Neural cell (in vitro differentiated cells): Measurements from ENCODE around the gene PRM1. TPM values are rescaled to one million over a fixed set of nuclear protein-coding genes. Genes with fewer than 3 reads are reported as not detected.

ENCODE experiments used
- H2AFZ ChIP-seq: fragments of 200-600, 300-800 bp; sonication (generic), shearing (Covaris generic); 2 replicates; pipeline ENCODE4 v1.6.0; 2014; ENCODE audit warnings: low read depth, mild to moderate bottlenecking, antibody characterized with exemption, low read length, moderate library complexity
- H3F3A ChIP-seq: fragments of 200-600 bp; shearing (Covaris generic); 2 replicates; pipeline ENCODE4 v1.6.1; 2016; ENCODE audit warnings: mild to moderate bottlenecking, moderate library complexity, mixed read lengths, antibody characterized with exemption, low read length; ENCODE audit not compliant: insufficient read depth, poor library complexity, severe bottlenecking
- H3K27ac ChIP-seq: fragments of 200-600, 300-800 bp; sonication (generic), shearing (Covaris generic); 2 replicates; pipeline ENCODE4 v1.5.1; 2014; ENCODE audit warnings: mild to moderate bottlenecking, low read length, moderate library complexity
- H3K27me3 ChIP-seq: fragments of 300-800, 200-600 bp; sonication (generic), shearing (Covaris generic); 2 replicates; pipeline ENCODE4 v1.6.0; 2014; ENCODE audit warnings: mild to moderate bottlenecking, low read depth, low read length, moderate library complexity; ENCODE audit not compliant: insufficient read depth
- H3K36me3 ChIP-seq: fragments of 300-800, 200-600 bp; sonication (generic), shearing (Covaris generic); 2 replicates; pipeline ENCODE4 v1.5.1; 2014; ENCODE audit warnings: mild to moderate bottlenecking, antibody characterized with exemption, low read length, moderate library complexity; ENCODE audit not compliant: insufficient read depth
- H3K4me2 ChIP-seq: fragments of 300-800, 200-600 bp; sonication (generic), shearing (Covaris generic); 2 replicates; pipeline ENCODE4 v1.6.0; 2014; ENCODE audit warnings: mild to moderate bottlenecking, low read length
- H3K4me3 ChIP-seq: fragments of 300-800, 200-600 bp; sonication (generic), shearing (Covaris generic); 2 replicates; pipeline ENCODE4 v1.5.1; 2014; ENCODE audit warnings: mild to moderate bottlenecking, low read length, moderate library complexity
- H3K79me2 ChIP-seq: fragments of 200-600 bp; shearing (Covaris generic); replicated peaks from 2 replicates; pipeline ENCODE4 v1.6.0; 2014; ENCODE audit warnings: mild to moderate bottlenecking, low read length, moderate library complexity; ENCODE audit not compliant: insufficient read depth
- H3K9ac ChIP-seq: fragments of 300-800, 200-600 bp; sonication (generic), shearing (Covaris generic); 2 replicates; pipeline ENCODE4 v1.6.1; 2016; ENCODE audit warnings: mild to moderate bottlenecking, low read length, mixed read lengths
- H3K9me2 ChIP-seq: fragments of 200-600 bp; shearing (Covaris generic); 2 replicates; pipeline ENCODE4 v1.6.1; 2016; ENCODE audit warnings: mild to moderate bottlenecking, low read length, mixed read lengths; ENCODE audit not compliant: insufficient read depth
- H3K9me3 ChIP-seq: fragments of 200-600, 300-800 bp; sonication (generic), shearing (Covaris generic); 2 replicates; pipeline ENCODE4 v1.6.1; 2016; ENCODE audit warnings: mild to moderate bottlenecking, mixed run types, low read length, moderate library complexity, mixed read lengths
- H4K20me1 ChIP-seq: fragments of 200-600 bp; shearing (Covaris generic); 2 replicates; pipeline ENCODE4 v1.6.1; 2016; ENCODE audit warnings: mild to moderate bottlenecking, mixed run types; ENCODE audit not compliant: insufficient read depth
- CTCF ChIP-seq: fragments of 450-650 bp; IDR thresholded peaks from 2 replicates; pipeline ENCODE4 v1.5.1; 2014; ENCODE audit warnings: antibody characterized with exemption, mild to moderate bottlenecking, moderate library complexity; ENCODE audit not compliant: poor library complexity, severe bottlenecking
- EP300 ChIP-seq: fragments of 450-650 bp; conservative IDR thresholded peaks from 2 replicates; pipeline ENCODE4 v1.6.1; 2014; ENCODE audit warnings: antibody characterized with exemption, mild to moderate bottlenecking, moderate library complexity; ENCODE audit not compliant: poor library complexity, severe bottlenecking
- EZH2 ChIP-seq: fragments of 200-600, 300-800 bp; shearing (Covaris generic), sonication (generic); IDR thresholded peaks from 2 replicates; pipeline ENCODE4 v1.6.1; 2014; ENCODE audit warnings: antibody characterized with exemption, low read length, borderline replicate concordance, mild to moderate bottlenecking; ENCODE audit not compliant: insufficient read depth, poor library complexity, severe bottlenecking
- MXI1 ChIP-seq: fragments of 450-650 bp; conservative IDR thresholded peaks from 2 replicates; pipeline ENCODE4 v1.6.1; 2014; ENCODE audit warnings: antibody characterized with exemption, mild to moderate bottlenecking; ENCODE audit not compliant: poor library complexity, severe bottlenecking
- POLR2AphosphoS5 ChIP-seq: IDR thresholded peaks from 2 replicates; pipeline ENCODE4 v1.6.1; 2012
- RAD21 ChIP-seq: fragments of 450-650 bp; conservative IDR thresholded peaks from 2 replicates; pipeline ENCODE4 v1.6.1; 2014; ENCODE audit warnings: antibody characterized with exemption, mild to moderate bottlenecking, moderate library complexity
- REST ChIP-seq: IDR thresholded peaks from 2 replicates; pipeline ENCODE4 v1.6.1; 2012; ENCODE audit warnings: borderline replicate concordance
- SMC3 ChIP-seq: fragments of 450-650 bp; conservative IDR thresholded peaks from 2 replicates; pipeline ENCODE4 v1.6.1; 2014; ENCODE audit warnings: antibody characterized with exemption, mild to moderate bottlenecking, moderate library complexity; ENCODE audit not compliant: poor library complexity
- TAF1 ChIP-seq: IDR thresholded peaks from 2 replicates; pipeline ENCODE4 v1.6.1; 2012; ENCODE audit warnings: low read depth
- polyA plus RNA-seq: library from polyadenylated mRNA; depleted of rRNA; stranded (reverse); fragments of >200 nt; gene quantifications from 2 replicates; pipeline ENCODE4 v1.2.3, GENCODE V29; 2014

The PRM1 gene
- polyA plus RNA-seq, 1 donor from 2014 or later = not detected

GRCh38 chr16:11312718-11313492 is 31.8 kb upstream of the PRM1 start:
- no peaks in the 10 kb centered on the region for H3K9me3 ChIP-seq
- H3K4me3 ChIP-seq = no peak overlapping the region
- no peaks in the 10 kb centered on the region for H3K36me3 ChIP-seq
- H3K9me2 ChIP-seq = no peaks in the 10 kb centered on the region
- H3K79me2 ChIP-seq = no peaks in the 10 kb centered on the region
- no peak overlapping the region for H3K27ac ChIP-seq
- no peaks in the 10 kb centered on the region for H4K20me1 ChIP-seq
- H3K9ac ChIP-seq = no peak overlapping the region
- H2AFZ ChIP-seq = no peak overlapping the region
- TF ChIP-seq RAD21 = no peak
- H3F3A ChIP-seq = no peaks in the 10 kb centered on the region
- H3K27me3 ChIP-seq = no peaks in the 10 kb centered on the region
- no peak overlapping the region for H3K4me2 ChIP-seq

GRCh38 chr16:11310997-11311561 is 29.9 kb upstream of the PRM1 start:
- Histone ChIP-seq H3K79me2 (no peaks in the 10 kb centered on the region), H3K27me3 (no peaks in the 10 kb centered on the region), H4K20me1 (no peaks in the 10 kb centered on the region), H3K36me3 (no peaks in the 10 kb centered on the region), H3K9me2 (no peaks in the 10 kb centered on the region), H3F3A (no peaks in the 10 kb centered on the region), H3K27ac (no peak overlapping the region), H3K4me2 (no peak overlapping the region), H3K9me3 (no peaks in the 10 kb centered on the region), H2AFZ (no peak overlapping the region), H3K4me3 (no peak overlapping the region), H3K9ac (no peak overlapping the region)
- TF ChIP-seq MXI1 = no peak
- no peak for TF ChIP-seq EP300
- no peak for TF ChIP-seq CTCF
- no peak for TF ChIP-seq POLR2AphosphoS5
- no peak for TF ChIP-seq SMC3
- TF ChIP-seq EZH2 = no peak
- no peak for TF ChIP-seq TAF1
- no peak for TF ChIP-seq RAD21
- no peak for TF ChIP-seq REST
